ENCODE results near the gene TSHZ2. TPM values are rescaled to one million over a fixed set of nuclear protein-coding genes. Genes with fewer than 3 reads are reported as not detected.

The TSHZ2 gene
- total and polyA plus RNA-seq, 2 donors (not counting 3 experiments of a cell fraction or from before 2014, with no cell fraction given) = not detected

DNA sequence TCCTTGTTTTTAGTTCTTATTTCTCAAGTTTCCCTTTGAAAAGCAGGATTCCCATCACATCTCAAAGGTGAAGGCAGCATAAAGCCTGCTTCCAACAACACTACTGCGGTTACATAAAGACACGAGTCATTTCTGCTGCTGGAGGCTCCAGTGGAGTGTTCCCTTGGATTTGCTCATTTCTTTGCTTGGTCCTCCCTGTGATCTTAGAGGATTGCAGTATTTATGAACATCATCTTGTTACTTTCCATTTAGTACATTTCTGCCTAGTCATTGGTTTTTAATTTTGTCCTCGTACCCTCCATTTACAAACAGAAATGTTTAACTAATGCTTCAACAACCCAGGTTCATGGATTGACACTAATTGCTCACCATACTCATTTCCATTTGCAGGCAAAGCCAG is 322.6 kb downstream of the TSHZ2 start:
- Histone ChIP-seq H3K36me3 (ENCODE audit: control insufficient read depth in 2 of 2, extremely low read depth in 1 of 2, insufficient read depth in 2 of 2, low read length in 2 of 2) (no peaks in the 10 kb centered on the region), H3K9ac (replicated peaks; ENCODE audit: extremely low read depth, insufficient read depth, low read length) (no peak overlapping the region), H3K4me2 (ENCODE audit: insufficient read depth, low read length) (no peak overlapping the region), H4K20me1 (replicated peaks; ENCODE audit: control insufficient read depth, extremely low read depth, insufficient read depth, low read length) (no peaks in the 10 kb centered on the region), H3K9me1 (replicated peaks; ENCODE audit: control insufficient read depth, extremely low read depth, insufficient read depth, low read length) (no peaks in the 10 kb centered on the region), H3K27me3 (ENCODE audit: control insufficient read depth in 2 of 2, insufficient read depth in 2 of 2, low read length in 2 of 2) (no peaks in the 10 kb centered on the region), H3K4me1 (ENCODE audit: control insufficient read depth, extremely low read depth, insufficient read depth, low read length) (no peaks in the 10 kb centered on the region), H3K79me2 (ENCODE audit: control insufficient read depth, insufficient read depth, low read length) (no peaks in the 10 kb centered on the region), H3K9me3 (replicated peaks; ENCODE audit: control insufficient read depth, insufficient read depth, low read length) (no peaks in the 10 kb centered on the region), H3K27ac (ENCODE audit: insufficient read depth, low read depth, low read length) (no peak overlapping the region), H3K4me3 (replicated peaks in 1 of 3; ENCODE audit: insufficient read depth in 1 of 3, low read depth in 1 of 3, low read length in 3 of 3) (no peak overlapping the region), H2AFZ (ENCODE audit: low read depth, low read length) (no peak overlapping the region)
- no TSS peak for BruUV-seq (replicated peaks)
- FAIRE-seq (no peak), DNase-seq (ENCODE audit: low read depth, low spot score) (no peak)
- intact Hi-C loops (cut with micrococcal nuclease) = no loop called here
- TF ChIP-seq POLR2A (IDR thresholded peaks at IDR 0.05; ENCODE audit: low read depth, low read length) = no peak
- TF ChIP-seq, protein P1, sequence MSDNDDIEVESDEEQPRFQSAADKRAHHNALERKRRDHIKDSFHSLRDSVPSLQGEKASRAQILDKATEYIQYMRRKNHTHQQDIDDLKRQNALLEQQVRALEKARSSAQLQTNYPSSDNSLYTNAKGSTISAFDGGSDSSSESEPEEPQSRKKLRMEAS (IDR thresholded peaks at IDR 0.05; ENCODE audit: insufficient read depth, insufficient read length) = no peak
- TF ChIP-seq FOS (IDR thresholded peaks at IDR 0.05; ENCODE audit: borderline replicate concordance, insufficient read depth, low read length) = no peak
- no peak for TF ChIP-seq POLR2AphosphoS5 (IDR thresholded peaks at IDR 0.05; ENCODE audit: insufficient read depth, low read depth, low read length)
- TF ChIP-seq JUN (IDR thresholded peaks at IDR 0.05; ENCODE audit: borderline replicate concordance, insufficient read depth, insufficient read length, low read depth) = no peak
- TF ChIP-seq, protein P2, sequence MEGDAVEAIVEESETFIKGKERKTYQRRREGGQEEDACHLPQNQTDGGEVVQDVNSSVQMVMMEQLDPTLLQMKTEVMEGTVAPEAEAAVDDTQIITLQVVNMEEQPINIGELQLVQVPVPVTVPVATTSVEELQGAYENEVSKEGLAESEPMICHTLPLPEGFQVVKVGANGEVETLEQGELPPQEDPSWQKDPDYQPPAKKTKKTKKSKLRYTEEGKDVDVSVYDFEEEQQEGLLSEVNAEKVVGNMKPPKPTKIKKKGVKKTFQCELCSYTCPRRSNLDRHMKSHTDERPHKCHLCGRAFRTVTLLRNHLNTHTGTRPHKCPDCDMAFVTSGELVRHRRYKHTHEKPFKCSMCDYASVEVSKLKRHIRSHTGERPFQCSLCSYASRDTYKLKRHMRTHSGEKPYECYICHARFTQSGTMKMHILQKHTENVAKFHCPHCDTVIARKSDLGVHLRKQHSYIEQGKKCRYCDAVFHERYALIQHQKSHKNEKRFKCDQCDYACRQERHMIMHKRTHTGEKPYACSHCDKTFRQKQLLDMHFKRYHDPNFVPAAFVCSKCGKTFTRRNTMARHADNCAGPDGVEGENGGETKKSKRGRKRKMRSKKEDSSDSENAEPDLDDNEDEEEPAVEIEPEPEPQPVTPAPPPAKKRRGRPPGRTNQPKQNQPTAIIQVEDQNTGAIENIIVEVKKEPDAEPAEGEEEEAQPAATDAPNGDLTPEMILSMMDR (IDR thresholded peaks at IDR 0.05; ENCODE audit: extremely low read depth in 1 of 2, insufficient read depth in 1 of 2, low read depth in 1 of 2, low read length in 2 of 2) = no peak
- TF ChIP-seq GATA2 (IDR thresholded peaks at IDR 0.05; ENCODE audit: insufficient read depth, insufficient read length, low read depth, low read length) = no peak
- TF ChIP-seq MYC (IDR thresholded peaks at IDR 0.05; ENCODE audit: low read depth, low read length) = no peak
- TF ChIP-seq EZH2 (IDR thresholded peaks at IDR 0.05; ENCODE audit: borderline replicate concordance, low read depth, low read length, severe bottlenecking) = no peak
- ChIA-PET CTCF (no interaction called here), POLR2A (no interaction called here)
- dilution Hi-C loops (cut with MboI; ENCODE audit: extremely low pct_ligation_motif_present, low sequenced_read_pairs) = no loop called here
